BE2C (cell line): Measurements from ENCODE around the gene NEMF.
"Not testable (repeated sequence)": the region's sequence is repeated elsewhere in the genome, so short reads cannot be mapped to it uniquely, and the experiment has no call there.

Experiments used
- DNase-seq: peaks from one replicate; pipeline ENCODE4 v3.0.0-alpha.2; 2020
- H3K27me3 ChIP-seq: fragments of 250-450 bp; sonication (Bioruptor Pico); 2 replicates; pipeline ENCODE4 v1.5.1; 2020; ENCODE audit warnings: mild to moderate bottlenecking
- H3K36me3 ChIP-seq: fragments of 250-450 bp; sonication (Bioruptor Pico); 2 replicates; pipeline ENCODE4 v1.5.1; 2020; ENCODE audit warnings: mild to moderate bottlenecking
- H3K4me1 ChIP-seq: fragments of 250-450 bp; sonication (Bioruptor Pico); 2 replicates; pipeline ENCODE4 v1.5.1; 2020
- H3K4me3 ChIP-seq: 2 replicates; pipeline ENCODE4 v1.5.1; 2011; ENCODE audit warnings: low read depth, low read length
- H3K9me3 ChIP-seq: fragments of 250-450 bp; sonication (Bioruptor Pico); 2 replicates; pipeline ENCODE4 v1.5.1; 2020
- TF ChIP-seq, protein P1 (sequence below): IDR thresholded peaks from 2 replicates; pipeline ENCODE4 v1.5.1; 2012; ENCODE audit warnings: mild to moderate bottlenecking, low read depth, low read length

NEMF gene

DNA sequence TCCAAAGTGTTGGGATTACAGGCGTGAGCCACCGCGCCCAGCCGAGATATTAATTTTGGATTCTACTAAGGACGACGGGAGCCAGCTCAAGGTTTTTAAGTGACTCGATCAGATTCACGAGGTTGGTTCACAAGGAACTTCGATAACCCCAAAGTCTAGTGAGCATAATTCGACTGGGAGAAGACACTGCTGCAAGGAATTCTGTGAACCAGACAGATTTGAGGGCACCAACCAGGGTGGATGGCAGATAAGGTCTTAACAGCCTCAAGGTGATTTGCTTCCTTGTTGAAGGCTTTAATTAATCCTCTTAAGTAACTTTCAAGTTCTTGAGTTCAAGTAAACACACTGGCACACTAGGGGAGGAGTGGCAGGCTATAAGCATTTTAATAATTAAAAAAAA lies 85.7 kb downstream of the NEMF start:
- no peaks in the 10 kb centered on the region for H3K4me1 ChIP-seq
- H3K36me3 ChIP-seq: no peaks in the 10 kb centered on the region
- no peaks in the 10 kb centered on the region for H3K9me3 ChIP-seq
- TF ChIP-seq, protein P1, sequence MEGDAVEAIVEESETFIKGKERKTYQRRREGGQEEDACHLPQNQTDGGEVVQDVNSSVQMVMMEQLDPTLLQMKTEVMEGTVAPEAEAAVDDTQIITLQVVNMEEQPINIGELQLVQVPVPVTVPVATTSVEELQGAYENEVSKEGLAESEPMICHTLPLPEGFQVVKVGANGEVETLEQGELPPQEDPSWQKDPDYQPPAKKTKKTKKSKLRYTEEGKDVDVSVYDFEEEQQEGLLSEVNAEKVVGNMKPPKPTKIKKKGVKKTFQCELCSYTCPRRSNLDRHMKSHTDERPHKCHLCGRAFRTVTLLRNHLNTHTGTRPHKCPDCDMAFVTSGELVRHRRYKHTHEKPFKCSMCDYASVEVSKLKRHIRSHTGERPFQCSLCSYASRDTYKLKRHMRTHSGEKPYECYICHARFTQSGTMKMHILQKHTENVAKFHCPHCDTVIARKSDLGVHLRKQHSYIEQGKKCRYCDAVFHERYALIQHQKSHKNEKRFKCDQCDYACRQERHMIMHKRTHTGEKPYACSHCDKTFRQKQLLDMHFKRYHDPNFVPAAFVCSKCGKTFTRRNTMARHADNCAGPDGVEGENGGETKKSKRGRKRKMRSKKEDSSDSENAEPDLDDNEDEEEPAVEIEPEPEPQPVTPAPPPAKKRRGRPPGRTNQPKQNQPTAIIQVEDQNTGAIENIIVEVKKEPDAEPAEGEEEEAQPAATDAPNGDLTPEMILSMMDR: no peak
- peak overlapping the region; percentile 77 for H3K4me3 ChIP-seq
- no peak for DNase-seq
- H3K27me3 ChIP-seq: no peaks in the 10 kb centered on the region

DNA sequence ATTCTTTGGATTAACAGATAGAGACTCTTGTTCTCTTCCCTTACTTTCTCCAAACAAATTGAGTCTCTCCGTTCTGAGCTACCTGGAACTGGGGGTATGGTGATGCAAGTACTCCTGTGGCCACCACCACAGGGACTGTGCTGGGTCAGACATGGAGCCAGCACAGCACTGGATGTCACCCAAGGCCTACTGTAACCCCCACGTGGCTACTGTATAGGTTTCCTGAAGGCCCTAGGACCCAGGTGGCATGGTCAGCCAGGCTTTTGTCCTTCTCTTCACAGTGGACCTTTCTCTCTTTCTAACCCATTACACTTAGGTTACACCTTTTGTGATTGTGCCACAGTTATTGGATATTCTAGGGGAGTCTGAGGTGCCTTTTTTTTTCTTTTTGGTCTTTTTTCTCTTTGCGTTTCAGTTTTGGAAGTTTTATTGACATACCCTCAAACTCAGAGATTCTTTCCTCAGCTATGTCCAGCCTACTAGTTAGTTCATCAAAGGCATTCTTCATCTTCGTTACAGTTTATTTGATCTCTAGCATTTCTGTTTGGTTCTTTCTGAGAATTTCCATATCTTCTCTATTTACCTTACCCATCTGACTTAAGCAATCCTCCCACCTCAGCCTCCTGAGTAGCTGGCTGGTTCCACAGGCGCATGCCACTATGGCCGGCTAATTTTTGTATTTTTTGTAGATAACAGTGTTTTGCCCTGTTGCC lies 90.6 kb downstream of the NEMF start:
- no peaks in the 10 kb centered on the region for H3K4me1 ChIP-seq
- no peaks in the 10 kb centered on the region for H3K27me3 ChIP-seq
- DNase-seq: no peak
- H3K36me3 ChIP-seq: no peaks in the 10 kb centered on the region
- H3K9me3 ChIP-seq: no peaks in the 10 kb centered on the region
- H3K4me3 ChIP-seq: no peak overlapping the region
- TF ChIP-seq, protein P1: no peak

DNA sequence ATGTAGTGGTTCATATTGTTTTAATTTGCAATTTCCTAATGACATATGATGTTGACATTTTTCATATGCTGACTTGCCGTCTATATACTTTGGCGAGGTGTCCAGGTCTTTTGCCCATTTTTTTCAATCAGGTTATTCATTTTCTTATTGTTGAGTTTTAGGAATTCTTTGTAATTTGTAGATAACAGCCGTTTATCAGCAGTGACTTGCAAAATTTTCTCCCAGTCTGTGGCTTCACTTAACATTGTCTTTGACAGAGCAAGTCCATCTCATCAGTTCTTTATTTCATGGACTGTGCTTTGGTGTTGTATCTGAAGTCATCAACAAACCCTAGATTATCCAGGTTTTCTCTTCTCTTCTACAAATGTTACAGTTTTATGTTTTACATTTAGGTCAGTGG lies 97.2 kb downstream of the NEMF start:
- Histone ChIP-seq H3K4me1 (no peaks in the 10 kb centered on the region), H3K27me3 (no peaks in the 10 kb centered on the region), H3K9me3 (no peaks in the 10 kb centered on the region), H3K36me3 (no peaks in the 10 kb centered on the region), H3K4me3 (no peak overlapping the region)
- TF ChIP-seq, protein P1: no peak
- DNase-seq: no peak

DNA sequence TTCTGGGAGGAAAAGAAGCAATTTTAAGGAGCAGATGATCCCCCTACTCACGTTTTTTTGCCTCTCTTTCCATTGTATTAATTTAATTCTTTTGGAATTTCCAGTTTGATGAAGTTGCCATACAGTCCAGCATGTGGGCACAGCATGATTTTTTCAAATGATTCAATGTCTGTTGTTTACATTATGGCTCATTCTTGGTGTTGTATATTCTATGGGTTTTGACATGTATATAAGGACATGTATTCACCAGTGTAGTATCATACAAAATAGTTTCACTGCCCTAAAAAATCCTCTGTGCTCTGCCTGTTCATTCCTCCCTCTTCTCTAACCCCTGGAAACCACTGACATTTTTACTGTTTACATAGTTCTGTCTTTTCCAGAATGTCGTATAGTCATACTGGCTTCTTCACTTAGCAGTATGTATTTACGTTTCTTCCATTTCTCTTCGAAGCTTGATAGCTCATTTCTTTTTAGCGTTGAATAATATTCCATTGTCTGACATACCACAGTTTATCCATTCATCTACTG lies 98.0 kb downstream of the NEMF start:
- H3K36me3 ChIP-seq: no peaks in the 10 kb centered on the region
- TF ChIP-seq, protein P1: no peak
- no peaks in the 10 kb centered on the region for H3K4me1 ChIP-seq
- H3K9me3 ChIP-seq: no peaks in the 10 kb centered on the region
- DNase-seq: no peak
- H3K27me3 ChIP-seq: no peaks in the 10 kb centered on the region
- H3K4me3 ChIP-seq: no peak overlapping the region

DNA sequence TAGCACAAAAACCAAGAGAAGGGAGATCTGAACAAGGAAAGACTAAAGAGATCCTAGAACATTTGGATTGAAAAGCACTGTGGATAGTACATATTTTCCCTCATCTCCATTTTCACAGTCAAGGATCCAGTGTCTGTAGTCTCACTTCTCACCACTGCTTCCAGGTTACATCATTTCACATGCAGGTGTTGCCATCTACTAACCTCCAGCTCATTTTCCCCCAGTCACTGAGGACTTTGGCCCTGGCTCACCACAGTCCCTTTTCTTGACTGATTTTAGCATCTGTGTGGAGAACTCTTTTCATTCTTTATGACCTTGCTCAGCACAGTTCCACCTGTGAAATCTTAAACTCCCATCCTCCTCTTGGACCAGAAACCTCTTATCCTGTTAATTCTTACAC lies 106.1 kb downstream of the NEMF start:
- DNase-seq, H3K4me3 ChIP-seq, H3K36me3 ChIP-seq, H3K27me3 ChIP-seq, H3K4me1 ChIP-seq, H3K9me3 ChIP-seq: not testable (repeated sequence)

DNA sequence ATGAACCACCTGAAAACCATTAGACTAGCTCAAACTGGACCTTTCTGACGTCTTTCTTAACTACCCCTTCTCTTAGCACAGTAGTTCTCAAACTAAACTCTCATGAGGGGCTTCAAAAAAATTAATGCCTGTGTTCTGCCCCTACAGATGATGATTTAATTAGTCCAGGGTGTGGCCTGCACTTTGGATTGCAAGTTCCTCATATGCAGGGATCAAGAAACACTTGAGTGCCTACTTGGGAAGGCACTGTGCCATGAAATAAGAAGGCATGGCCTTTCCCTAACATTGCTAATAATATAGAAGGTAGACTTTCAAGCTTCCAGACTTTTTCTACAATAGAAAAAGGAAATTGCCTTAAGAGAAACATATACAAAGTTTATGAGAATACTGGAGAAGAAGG lies 107.4 kb downstream of the NEMF start:
- Histone ChIP-seq H3K27me3 (peaks cover 3% of the 10 kb centered on the region; the same call in 1 of the 2 replicates), H3K4me3 (no peak overlapping the region), H3K9me3 (no peaks in the 10 kb centered on the region), H3K36me3 (no peaks in the 10 kb centered on the region), H3K4me1 (no peaks in the 10 kb centered on the region)
- no peak for DNase-seq
- TF ChIP-seq, protein P1: no peak

DNA sequence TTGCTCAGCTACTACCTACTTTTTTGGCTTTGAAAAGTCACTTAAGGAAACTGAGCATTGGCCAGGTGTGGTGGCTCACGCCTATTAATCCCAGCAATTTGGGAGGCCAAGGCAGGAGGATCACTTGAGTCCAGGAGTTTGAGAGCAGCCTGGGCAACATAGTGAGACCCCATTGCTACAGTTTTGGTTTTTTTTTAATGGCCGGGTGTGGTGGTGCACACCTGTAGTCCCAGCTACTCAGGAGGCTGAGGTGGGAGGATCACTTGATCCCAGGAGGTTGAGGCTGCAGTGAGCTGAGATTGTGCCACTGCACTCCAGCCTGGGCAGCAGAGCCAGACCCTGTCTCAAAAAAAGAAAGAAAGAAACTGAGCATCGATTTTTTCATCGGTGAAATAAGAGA lies 116.9 kb downstream of the NEMF start:
- H3K4me3 ChIP-seq, H3K27me3 ChIP-seq, H3K36me3 ChIP-seq, DNase-seq, H3K9me3 ChIP-seq, H3K4me1 ChIP-seq: not testable (repeated sequence)
